ENCODE measurements around the gene AKIRIN2. TPM values are rescaled to one million over a fixed set of nuclear protein-coding genes. Genes with fewer than 3 reads are reported as not detected.
"Not testable (repeated sequence)": the region's sequence is repeated elsewhere in the genome, so short reads cannot be mapped to it uniquely, and the experiment has no call there.

AKIRIN2 gene
- total RNA-seq, 1 donor from 2014 or later = 76.4 TPM

GRCh38 chr6:87700397-87701343, 1.4 kb downstream of the AKIRIN2 start:
- ChIA-PET CTCF (interaction anchor here (0.7 to 1.9 kb wide), 3 partner anchors 11 to 131 kb away, joined by 3 to 9 read pairs (median 4); no protein-coding TSS in a partner anchor), POLR2A (interaction anchor here (0.6 to 4.1 kb wide), 11 partner anchors 9 to 293 kb away, joined by 3 to 62 read pairs (median 6); partner anchors contain the start of genes CFAP206, ORC3 and RARS2)
- peak; percentile 4 for ATAC-seq (ENCODE audit: low read depth)
- TF ChIP-seq, protein P1, sequence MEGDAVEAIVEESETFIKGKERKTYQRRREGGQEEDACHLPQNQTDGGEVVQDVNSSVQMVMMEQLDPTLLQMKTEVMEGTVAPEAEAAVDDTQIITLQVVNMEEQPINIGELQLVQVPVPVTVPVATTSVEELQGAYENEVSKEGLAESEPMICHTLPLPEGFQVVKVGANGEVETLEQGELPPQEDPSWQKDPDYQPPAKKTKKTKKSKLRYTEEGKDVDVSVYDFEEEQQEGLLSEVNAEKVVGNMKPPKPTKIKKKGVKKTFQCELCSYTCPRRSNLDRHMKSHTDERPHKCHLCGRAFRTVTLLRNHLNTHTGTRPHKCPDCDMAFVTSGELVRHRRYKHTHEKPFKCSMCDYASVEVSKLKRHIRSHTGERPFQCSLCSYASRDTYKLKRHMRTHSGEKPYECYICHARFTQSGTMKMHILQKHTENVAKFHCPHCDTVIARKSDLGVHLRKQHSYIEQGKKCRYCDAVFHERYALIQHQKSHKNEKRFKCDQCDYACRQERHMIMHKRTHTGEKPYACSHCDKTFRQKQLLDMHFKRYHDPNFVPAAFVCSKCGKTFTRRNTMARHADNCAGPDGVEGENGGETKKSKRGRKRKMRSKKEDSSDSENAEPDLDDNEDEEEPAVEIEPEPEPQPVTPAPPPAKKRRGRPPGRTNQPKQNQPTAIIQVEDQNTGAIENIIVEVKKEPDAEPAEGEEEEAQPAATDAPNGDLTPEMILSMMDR (IDR thresholded peaks at IDR 0.05) = no peak
- H3K36me3 Mint-ChIP-seq (ENCODE audit: low read depth) = peaks cover 27% of the 10 kb centered on the region
- no peaks in the 10 kb centered on the region for H3K27me3 Mint-ChIP-seq
- H3K4me3 Mint-ChIP-seq = peak overlapping the region; percentile 97
- peak; percentile 24 for DNase-seq
- intact Hi-C loops (cut with micrococcal nuclease) = loop anchor here (1.0 to 5.0 kb wide), 10 partner anchors 9 to 1937 kb away; partner anchors contain the start of genes CNR1, LYRM2 and SMIM8
- peaks cover 63% of the 10 kb centered on the region for H3K4me1 Mint-ChIP-seq
- H3K9me3 Mint-ChIP-seq = no peaks in the 10 kb centered on the region
- H3K27ac Mint-ChIP-seq = peak overlapping the region; percentile 97

DNA sequence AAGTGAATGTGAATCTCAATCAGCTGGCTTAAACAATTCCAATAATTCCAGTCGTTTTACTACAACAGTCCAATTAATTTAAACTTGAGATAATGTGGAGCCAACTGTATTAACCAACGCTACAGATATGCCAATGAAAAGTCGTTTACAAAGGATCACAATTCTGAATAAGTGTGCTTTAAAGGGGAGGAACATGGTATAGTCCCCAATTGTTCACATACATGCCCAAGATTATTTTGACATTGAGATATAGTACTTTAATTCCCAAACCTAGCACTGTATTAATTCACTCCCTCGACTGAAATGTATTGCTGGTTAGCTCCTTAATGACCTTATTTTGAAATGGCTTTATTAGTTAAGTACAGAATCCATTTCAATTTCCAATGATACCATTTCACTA, 2.5 kb downstream of the AKIRIN2 start:
- intact Hi-C loops (cut with micrococcal nuclease) = no loop called here
- Mint-ChIP-seq H3K9me3 (no peaks in the 10 kb centered on the region), H3K27me3 (no peaks in the 10 kb centered on the region), H3K36me3 (ENCODE audit: low read depth) (peaks cover 28% of the 10 kb centered on the region), H3K4me1 (peaks cover 61% of the 10 kb centered on the region), H3K4me3 (peak overlapping the region; percentile 97), H3K27ac (peak overlapping the region; percentile 97)
- POLR2A ChIA-PET = interaction anchor here (0.7 to 4.1 kb wide), 5 partner anchors 8 to 57 kb away, joined by 5 to 62 read pairs (median 5); no protein-coding TSS in a partner anchor
- CTCF ChIA-PET = interaction anchor here (1.0 to 1.9 kb wide), 2 partner anchors 10 to 57 kb away, joined by 4 to 9 read pairs; no protein-coding TSS in a partner anchor
- ATAC-seq (ENCODE audit: low read depth) (no peak), DNase-seq (no peak)
- TF ChIP-seq, protein P1 (IDR thresholded peaks at IDR 0.05) = no peak

DNA sequence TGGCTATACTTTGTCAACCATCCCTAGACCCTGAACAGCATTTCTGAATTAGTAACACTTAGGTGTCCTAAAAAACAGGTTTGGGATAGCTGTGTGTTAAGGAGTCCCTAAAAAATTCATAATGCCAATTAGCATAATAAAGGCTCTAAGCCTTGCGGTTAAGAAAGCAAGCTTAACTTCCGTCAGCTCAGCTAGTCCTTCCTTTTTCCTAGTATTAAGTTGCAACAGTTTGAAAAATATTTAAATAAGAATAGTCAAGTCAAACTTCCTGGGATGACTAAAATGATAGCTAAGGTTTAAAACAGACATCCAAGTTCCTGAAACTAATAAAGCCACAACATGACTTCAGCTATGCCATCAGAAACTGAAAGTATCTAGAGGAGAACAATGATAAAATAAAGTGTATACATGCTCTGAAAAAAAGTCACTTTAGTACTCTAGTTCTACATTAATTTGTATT, 3.5 kb downstream of the AKIRIN2 start:
- H3K9me3 Mint-ChIP-seq = no peaks in the 10 kb centered on the region
- H3K4me1 Mint-ChIP-seq = peaks cover 71% of the 10 kb centered on the region
- H3K4me3 Mint-ChIP-seq = peak overlapping the region; percentile 97
- ChIA-PET POLR2A (interaction anchor here (0.6 to 1.3 kb wide), 9 partner anchors 11 to 1382 kb away, joined by 3 to 8 read pairs (median 5); partner anchors contain the start of gene PNRC1), CTCF (interaction anchor here (0.8 to 0.9 kb wide), 2 partner anchors 9 to 133 kb away, joined by 3 to 5 read pairs; no protein-coding TSS in a partner anchor)
- H3K36me3 Mint-ChIP-seq (ENCODE audit: low read depth) = peaks cover 32% of the 10 kb centered on the region
- intact Hi-C loops (cut with micrococcal nuclease) = no loop called here
- TF ChIP-seq, protein P1 (IDR thresholded peaks at IDR 0.05) = no peak
- H3K27ac Mint-ChIP-seq = peak overlapping the region; percentile 67
- DNase-seq (no peak), ATAC-seq (ENCODE audit: low read depth) (no peak)
- H3K27me3 Mint-ChIP-seq = no peaks in the 10 kb centered on the region

- no peak for ATAC-seq (ENCODE audit: low read depth)
- peak overlapping the region; percentile 67 for H3K27ac Mint-ChIP-seq
- peaks cover 37% of the 10 kb centered on the region for H3K36me3 Mint-ChIP-seq (ENCODE audit: low read depth)
- H3K4me1 Mint-ChIP-seq = peaks cover 75% of the 10 kb centered on the region
- H3K4me3 Mint-ChIP-seq = peak overlapping the region; percentile 97
- intact Hi-C loops (cut with micrococcal nuclease) = no loop called here
- CTCF ChIA-PET = interaction anchor here (0.9 to 1.0 kb wide), 2 partner anchors 134 to 444 kb away, joined by 4 to 5 read pairs; no protein-coding TSS in a partner anchor
- DNase-seq = no peak
- POLR2A ChIA-PET = interaction anchor here (0.6 to 1.8 kb wide), 9 partner anchors 10 to 1383 kb away, joined by 3 to 8 read pairs (median 5); partner anchors contain the start of gene PNRC1
- H3K27me3 Mint-ChIP-seq = no peaks in the 10 kb centered on the region
- TF ChIP-seq, protein P1 (IDR thresholded peaks at IDR 0.05) = no peak
- H3K9me3 Mint-ChIP-seq = no peaks in the 10 kb centered on the region
Observed at GRCh38 chr6:87697581-87698546, 4.2 kb downstream of the AKIRIN2 start.

- intact Hi-C loops (cut with micrococcal nuclease); H3K27ac Mint-ChIP-seq; H3K4me3 Mint-ChIP-seq; H3K9me3 Mint-ChIP-seq; H3K27me3 Mint-ChIP-seq; CTCF ChIA-PET; DNase-seq; ATAC-seq (ENCODE audit: low read depth): not testable (repeated sequence)
- POLR2A ChIA-PET = interaction anchor here (1.1 to 1.8 kb wide), 2 partner anchors 60 to 100 kb away, joined by 4 to 6 read pairs; no protein-coding TSS in a partner anchor
- Mint-ChIP-seq H3K4me1 (peaks cover 77% of the 10 kb centered on the region), H3K36me3 (ENCODE audit: low read depth) (peaks cover 36% of the 10 kb centered on the region)
Observed at GRCh38 chr6:87696817-87697216, 5.2 kb downstream of the AKIRIN2 start.

Data from activated B cell treated with CpG ODN at 0.5 μM for 24 hours (primary cell).